ENCODE data around the gene JUP. TPM values are rescaled to one million over a fixed set of nuclear protein-coding genes. Genes with fewer than 3 reads are reported as not detected.

JUP gene
- total and polyA plus RNA-seq, 4 donors, result 15.8 to 56.0 (median 35.7) TPM

DNA sequence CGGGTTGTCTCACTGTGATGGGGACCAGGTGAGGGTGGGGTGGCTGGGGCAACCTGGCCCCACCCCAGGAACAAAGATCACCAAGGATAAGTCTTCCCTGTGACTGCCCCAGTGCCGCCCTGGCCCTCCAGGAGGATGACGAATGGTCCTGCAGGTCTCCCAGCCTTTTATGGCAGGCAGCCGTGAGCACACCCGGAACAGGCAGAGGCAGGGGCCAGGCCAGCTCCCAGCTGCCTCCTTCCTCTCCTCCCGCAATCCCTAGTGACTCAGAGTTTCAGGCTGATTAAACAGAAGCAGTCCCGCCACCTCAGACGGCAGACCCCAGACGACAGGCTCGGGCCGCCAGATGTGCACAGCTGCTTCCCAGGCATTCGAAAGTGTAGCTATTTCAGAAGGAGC lies 13.3 kb downstream of the JUP start:
- Histone ChIP-seq H3K9me3 (ENCODE audit: control insufficient read depth, insufficient read depth, low read length) (no peaks in the 10 kb centered on the region), H3K36me3 (ENCODE audit: control insufficient read depth, insufficient read depth, low read length) (peaks cover 65% of the 10 kb centered on the region), H3K4me3 (ENCODE audit: low read depth, low read length) (no peak overlapping the region), H3K27me3 (ENCODE audit: control insufficient read depth, insufficient read depth, low read length) (no peaks in the 10 kb centered on the region), H3K4me1 (ENCODE audit: control insufficient read depth, insufficient read depth, low read length) (peaks cover 44% of the 10 kb centered on the region), H3K27ac (ENCODE audit: low read depth, low read length) (no peak overlapping the region)
- 49% methylated on average over 6 of the region's 12 CpGs for WGBS (ENCODE audit: insufficient coverage)
- no peak for DNase-seq (ENCODE audit: low read depth in 4 of 6, low spot score in 6 of 6)

DNA sequence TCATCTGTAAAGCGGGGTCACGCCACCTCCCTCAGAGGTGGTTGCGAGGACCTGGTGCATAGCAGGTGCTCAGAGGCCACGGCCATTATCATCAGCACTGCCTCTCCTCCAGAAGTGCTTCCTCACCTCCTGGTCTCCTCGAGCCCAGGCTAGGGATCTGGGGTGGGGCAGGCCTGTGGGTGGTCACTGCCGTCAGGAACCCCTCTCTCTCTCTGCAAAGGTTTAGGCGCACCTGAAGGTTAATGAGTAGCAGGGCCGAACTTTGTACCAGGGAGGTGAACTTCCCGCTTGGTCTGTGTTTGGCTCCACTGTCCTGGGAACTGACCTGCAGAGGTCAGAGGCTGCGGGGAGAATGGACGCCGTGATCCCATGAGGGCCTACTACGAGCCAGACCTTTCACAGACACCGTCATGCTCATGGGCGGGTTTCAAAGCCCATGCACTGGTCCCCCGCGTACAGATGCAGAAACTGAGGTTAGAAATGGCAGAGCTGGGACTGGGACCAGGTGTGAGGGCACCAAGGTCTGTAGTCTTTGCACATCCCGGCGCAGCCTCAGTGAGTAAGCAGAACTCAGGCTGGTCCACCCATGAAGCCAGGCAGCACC lies 13.8 kb downstream of the JUP start:
- Histone ChIP-seq H3K9me3 (ENCODE audit: control insufficient read depth, insufficient read depth, low read length) (no peaks in the 10 kb centered on the region), H3K4me1 (ENCODE audit: control insufficient read depth, insufficient read depth, low read length) (peaks cover 39% of the 10 kb centered on the region), H3K36me3 (ENCODE audit: control insufficient read depth, insufficient read depth, low read length) (peaks cover 70% of the 10 kb centered on the region), H3K27me3 (ENCODE audit: control insufficient read depth, insufficient read depth, low read length) (no peaks in the 10 kb centered on the region), H3K27ac (ENCODE audit: low read depth, low read length) (no peak overlapping the region), H3K4me3 (ENCODE audit: low read depth, low read length) (no peak overlapping the region)
- WGBS (ENCODE audit: insufficient coverage), result 92% methylated on average over 17 of the region's 19 CpGs
- no peak for DNase-seq (ENCODE audit: low read depth in 4 of 6, low spot score in 6 of 6)

DNA sequence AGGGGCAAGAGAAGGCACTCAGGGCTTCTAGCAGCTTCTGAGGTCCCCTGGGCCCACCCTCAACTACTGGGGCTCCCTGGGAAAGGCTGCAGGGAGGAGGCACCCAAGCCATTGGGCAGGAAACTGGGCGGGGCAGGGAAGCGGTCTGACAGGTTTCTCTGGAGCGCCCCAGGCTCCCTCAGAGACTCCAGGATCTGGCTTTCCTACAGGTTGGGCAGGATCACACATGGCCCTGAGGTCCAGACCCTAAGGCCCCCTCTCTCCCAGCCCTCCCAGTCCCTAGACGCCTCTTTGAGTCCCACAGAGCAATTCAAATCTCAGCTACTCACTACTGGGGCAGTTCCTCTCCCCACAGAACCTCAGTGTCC lies 14.3 kb downstream of the JUP start:
- peaks cover 34% of the 10 kb centered on the region for H3K4me1 ChIP-seq (ENCODE audit: control insufficient read depth, insufficient read depth, low read length)
- peaks cover 71% of the 10 kb centered on the region for H3K36me3 ChIP-seq (ENCODE audit: control insufficient read depth, insufficient read depth, low read length)
- no peak overlapping the region for H3K4me3 ChIP-seq (ENCODE audit: low read depth, low read length)
- no peaks in the 10 kb centered on the region for H3K27me3 ChIP-seq (ENCODE audit: control insufficient read depth, insufficient read depth, low read length)
- H3K9me3 ChIP-seq (ENCODE audit: control insufficient read depth, insufficient read depth, low read length), result no peaks in the 10 kb centered on the region
- no peak overlapping the region for H3K27ac ChIP-seq (ENCODE audit: low read depth, low read length)
- no peak for DNase-seq (ENCODE audit: low read depth in 4 of 6, low spot score in 6 of 6)
- whole genome bisulfite sequencing (ENCODE audit: insufficient coverage), result 88% methylated on average over 4 of the region's 4 CpGs

DNA sequence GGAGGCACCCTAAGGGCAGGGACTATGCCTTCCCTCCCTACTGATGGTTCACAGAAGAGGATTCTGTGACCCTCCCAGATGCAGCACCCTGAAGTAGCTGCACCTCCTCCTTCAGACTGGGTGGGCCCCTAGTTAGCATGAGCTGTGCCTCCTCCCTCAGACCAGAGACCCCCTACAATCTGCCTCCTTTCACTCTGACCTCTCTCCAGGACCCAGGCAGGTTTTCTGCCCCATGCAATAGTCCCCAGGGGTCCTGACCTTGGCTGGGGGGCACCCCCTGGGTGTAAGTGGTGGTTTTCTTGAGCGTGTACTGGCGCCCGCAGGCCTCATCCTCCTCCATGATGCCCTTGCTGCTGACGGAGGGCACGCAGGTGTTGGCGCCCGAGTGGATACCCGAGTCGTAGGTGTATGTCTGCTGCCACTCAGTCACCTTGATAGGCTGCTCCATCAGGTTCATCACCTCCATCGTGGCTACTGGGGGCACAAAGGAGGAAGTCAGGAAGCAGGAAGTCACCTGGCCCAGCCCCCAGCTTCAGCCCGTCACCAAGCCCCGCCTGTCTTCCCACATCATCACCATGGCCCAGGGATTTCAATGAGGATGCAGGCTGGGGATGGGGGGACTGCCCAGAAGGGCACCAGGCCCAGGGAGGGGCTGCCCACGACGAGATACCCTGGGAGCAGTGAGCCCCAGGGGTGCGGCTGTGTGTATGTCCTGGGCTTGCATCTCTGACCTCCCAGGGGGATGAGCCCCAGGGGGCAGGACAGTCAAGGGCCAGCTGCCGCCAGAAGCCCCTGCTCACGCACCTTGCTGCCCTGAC lies 14.9 kb downstream of the JUP start:
- Histone ChIP-seq H3K36me3 (ENCODE audit: control insufficient read depth, insufficient read depth, low read length) (peaks cover 69% of the 10 kb centered on the region), H3K27me3 (ENCODE audit: control insufficient read depth, insufficient read depth, low read length) (no peaks in the 10 kb centered on the region), H3K4me1 (ENCODE audit: control insufficient read depth, insufficient read depth, low read length) (peaks cover 29% of the 10 kb centered on the region), H3K27ac (ENCODE audit: low read depth, low read length) (no peak overlapping the region), H3K4me3 (ENCODE audit: low read depth, low read length) (no peak overlapping the region), H3K9me3 (ENCODE audit: control insufficient read depth, insufficient read depth, low read length) (no peaks in the 10 kb centered on the region)
- no peak for DNase-seq (ENCODE audit: low read depth in 4 of 6, low spot score in 6 of 6)
- 90% methylated on average over 15 of the region's 17 CpGs for WGBS (ENCODE audit: insufficient coverage)

DNA sequence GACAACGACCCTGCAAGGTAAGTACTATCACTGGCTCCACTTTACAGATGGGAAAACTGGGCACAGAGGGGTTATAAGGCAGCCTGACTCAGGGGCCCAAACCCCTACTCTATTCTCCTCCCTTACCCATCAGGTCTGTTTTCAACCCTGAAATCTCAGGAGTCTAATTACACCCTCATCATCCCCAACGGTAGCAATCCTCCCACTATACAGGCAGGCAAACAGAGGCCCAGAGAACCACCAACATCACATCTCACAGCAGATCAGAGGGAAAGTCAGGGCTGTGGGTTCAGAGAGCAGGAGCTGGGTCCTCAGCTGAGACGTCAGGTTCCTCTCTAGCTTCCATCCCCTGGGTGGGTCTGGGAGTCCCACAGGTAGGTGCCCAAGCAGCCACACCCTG lies 16.5 kb downstream of the JUP start:
- Histone ChIP-seq H3K9me3 (ENCODE audit: control insufficient read depth, insufficient read depth, low read length) (no peaks in the 10 kb centered on the region), H3K4me1 (ENCODE audit: control insufficient read depth, insufficient read depth, low read length) (peaks cover 13% of the 10 kb centered on the region), H3K36me3 (ENCODE audit: control insufficient read depth, insufficient read depth, low read length) (peaks cover 73% of the 10 kb centered on the region), H3K27ac (ENCODE audit: low read depth, low read length) (no peak overlapping the region), H3K4me3 (ENCODE audit: low read depth, low read length) (no peak overlapping the region), H3K27me3 (ENCODE audit: control insufficient read depth, insufficient read depth, low read length) (no peaks in the 10 kb centered on the region)
- no peak for DNase-seq (ENCODE audit: low read depth in 4 of 6, low spot score in 6 of 6)
- WGBS (ENCODE audit: insufficient coverage), result 93% methylated on average over 2 of the region's 3 CpGs

DNA sequence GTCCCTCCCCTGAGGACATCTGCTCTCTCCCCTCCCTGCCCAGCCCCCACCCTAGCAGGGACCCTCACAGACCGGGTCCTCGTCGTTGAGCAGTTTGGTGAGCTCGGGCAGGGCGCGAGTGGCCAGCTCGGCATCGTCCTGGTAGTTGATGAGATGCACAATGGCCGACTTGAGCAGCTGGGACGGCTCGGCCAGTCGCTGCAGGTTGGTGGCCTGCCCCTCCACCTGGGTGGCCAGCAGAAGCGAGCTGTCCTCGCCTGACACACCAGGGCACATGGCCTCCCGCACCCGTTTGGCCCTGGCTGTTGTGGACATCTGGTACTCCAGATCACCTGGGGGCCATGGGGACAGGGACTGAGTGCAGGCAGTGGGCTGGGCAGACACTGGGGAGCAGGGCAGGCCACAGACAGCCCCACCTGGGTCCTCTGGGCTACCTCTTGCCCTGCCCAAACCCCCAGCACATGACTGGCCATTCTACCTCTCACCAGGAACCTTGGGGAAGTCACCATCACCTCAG lies 17.1 kb downstream of the JUP start:
- Histone ChIP-seq H3K27ac (ENCODE audit: low read depth, low read length) (no peak overlapping the region), H3K36me3 (ENCODE audit: control insufficient read depth, insufficient read depth, low read length) (peaks cover 79% of the 10 kb centered on the region), H3K4me3 (ENCODE audit: low read depth, low read length) (no peak overlapping the region), H3K9me3 (ENCODE audit: control insufficient read depth, insufficient read depth, low read length) (no peaks in the 10 kb centered on the region), H3K27me3 (ENCODE audit: control insufficient read depth, insufficient read depth, low read length) (no peaks in the 10 kb centered on the region), H3K4me1 (ENCODE audit: control insufficient read depth, insufficient read depth, low read length) (peaks cover 12% of the 10 kb centered on the region)
- no peak for DNase-seq (ENCODE audit: low read depth in 4 of 6, low spot score in 6 of 6)
- 81% methylated on average over 16 of the region's 16 CpGs for WGBS (ENCODE audit: insufficient coverage)

DNA sequence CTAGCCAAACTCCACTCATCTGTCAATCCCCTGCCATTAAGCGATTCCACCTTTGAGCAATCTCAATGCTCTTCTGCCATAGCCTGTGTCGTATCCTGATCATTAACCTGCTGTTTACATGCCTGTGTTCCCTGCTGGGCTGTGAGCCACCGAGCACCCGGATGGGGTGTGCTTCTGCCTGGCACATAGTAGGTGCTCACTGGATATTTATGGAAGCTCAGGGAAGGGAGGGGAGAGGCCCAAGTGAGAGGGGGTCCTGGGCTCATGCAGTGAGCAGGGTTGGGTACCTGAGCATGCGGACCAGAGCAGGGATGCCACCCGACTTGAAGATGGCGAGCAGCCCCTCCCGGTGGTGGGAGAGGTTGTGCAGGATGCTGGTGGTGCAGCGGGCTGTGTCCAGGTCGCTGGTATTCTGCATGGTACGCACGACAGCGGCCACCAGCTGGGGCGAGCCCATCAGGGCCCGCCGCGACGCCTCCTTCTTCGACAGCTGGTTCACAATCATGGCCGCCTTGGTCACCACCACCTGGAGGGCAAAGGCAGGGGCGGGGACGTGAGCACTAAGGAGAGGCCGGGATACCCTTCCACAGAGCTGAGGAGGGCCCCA lies 17.7 kb downstream of the JUP start:
- Histone ChIP-seq H3K27ac (ENCODE audit: low read depth, low read length) (no peak overlapping the region), H3K4me3 (ENCODE audit: low read depth, low read length) (no peak overlapping the region), H3K9me3 (ENCODE audit: control insufficient read depth, insufficient read depth, low read length) (no peaks in the 10 kb centered on the region), H3K4me1 (ENCODE audit: control insufficient read depth, insufficient read depth, low read length) (peaks cover 10% of the 10 kb centered on the region), H3K27me3 (ENCODE audit: control insufficient read depth, insufficient read depth, low read length) (no peaks in the 10 kb centered on the region), H3K36me3 (ENCODE audit: control insufficient read depth, insufficient read depth, low read length) (peaks cover 84% of the 10 kb centered on the region)
- 91% methylated on average over 21 of the region's 23 CpGs for WGBS (ENCODE audit: insufficient coverage)
- no peak for DNase-seq (ENCODE audit: low read depth in 4 of 6, low spot score in 6 of 6)

DNA sequence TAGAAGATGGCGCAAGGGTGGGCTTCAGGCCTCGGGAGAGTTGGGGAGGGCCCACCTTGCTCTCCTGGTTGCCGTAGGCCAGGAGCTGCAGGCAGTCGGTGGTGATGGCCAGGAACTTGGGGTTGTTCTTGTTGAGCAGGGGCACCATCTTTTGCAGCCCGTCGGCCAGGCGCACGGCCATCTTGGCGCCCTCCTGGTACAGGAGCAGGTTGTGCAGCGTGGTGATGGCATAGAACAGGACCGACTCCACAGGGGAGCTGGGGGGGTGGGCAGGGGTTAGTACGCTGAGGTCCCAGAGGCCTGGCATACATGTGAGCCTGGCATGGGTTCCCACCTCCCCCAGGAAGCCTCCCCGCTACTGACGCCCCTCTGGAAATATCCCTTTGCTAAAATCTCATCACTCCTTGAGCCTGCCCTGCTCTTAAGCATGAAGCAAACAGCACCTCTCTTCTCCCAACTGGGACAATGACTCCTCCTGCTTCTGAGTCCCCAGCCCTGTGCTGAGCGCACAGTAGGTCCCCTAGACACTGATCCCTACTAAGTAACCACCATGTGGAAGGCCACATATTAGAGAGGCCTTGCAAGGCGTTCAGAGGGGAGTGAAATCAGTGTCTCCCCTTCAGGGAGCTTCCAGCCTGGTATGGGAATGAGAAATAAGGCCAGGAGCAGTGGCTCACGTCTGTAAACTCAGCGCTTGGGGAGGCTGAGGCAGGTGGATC lies 19.0 kb downstream of the JUP start:
- Histone ChIP-seq H3K4me3 (ENCODE audit: low read depth, low read length) (no peak overlapping the region), H3K9me3 (ENCODE audit: control insufficient read depth, insufficient read depth, low read length) (no peaks in the 10 kb centered on the region), H3K36me3 (ENCODE audit: control insufficient read depth, insufficient read depth, low read length) (peaks cover 90% of the 10 kb centered on the region), H3K27me3 (ENCODE audit: control insufficient read depth, insufficient read depth, low read length) (no peaks in the 10 kb centered on the region), H3K4me1 (ENCODE audit: control insufficient read depth, insufficient read depth, low read length) (no peaks in the 10 kb centered on the region), H3K27ac (ENCODE audit: low read depth, low read length) (no peak overlapping the region)
- no peak for DNase-seq (ENCODE audit: low read depth in 4 of 6, low spot score in 6 of 6)
- WGBS (ENCODE audit: insufficient coverage), result 93% methylated on average over 12 of the region's 18 CpGs

DNA sequence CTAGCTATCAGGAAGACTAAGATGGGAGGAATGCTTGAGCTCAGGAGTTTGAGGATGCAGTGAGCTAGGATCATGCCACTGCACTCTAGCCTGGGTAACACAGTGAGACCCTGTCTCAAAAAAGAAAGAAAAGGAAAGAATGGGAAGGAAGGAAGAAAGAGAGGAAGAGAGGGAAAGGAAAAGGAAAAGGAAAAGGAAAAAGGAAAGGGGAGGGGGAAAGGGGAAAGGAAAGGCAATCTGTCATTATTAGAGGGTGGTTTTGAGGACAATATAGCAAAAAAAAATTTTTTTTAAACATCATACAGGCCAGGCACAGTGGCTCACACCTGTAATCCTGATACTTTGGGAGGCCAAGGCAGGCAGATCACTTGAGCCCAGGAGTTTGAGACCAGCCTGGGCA lies 20.4 kb downstream of the JUP start:
- Histone ChIP-seq H3K36me3 (ENCODE audit: control insufficient read depth, insufficient read depth, low read length) (peaks cover 88% of the 10 kb centered on the region), H3K27me3 (ENCODE audit: control insufficient read depth, insufficient read depth, low read length) (no peaks in the 10 kb centered on the region), H3K4me1 (ENCODE audit: control insufficient read depth, insufficient read depth, low read length) (no peaks in the 10 kb centered on the region), H3K4me3 (ENCODE audit: low read depth, low read length) (no peak overlapping the region), H3K27ac (ENCODE audit: low read depth, low read length) (no peak overlapping the region), H3K9me3 (ENCODE audit: control insufficient read depth, insufficient read depth, low read length) (no peaks in the 10 kb centered on the region)
- DNase-seq (ENCODE audit: low read depth in 4 of 6, low spot score in 6 of 6), result no peak

All from spinal cord (tissue), 10 donors.